PC-3 (cell line): Measurements from ENCODE around the gene ATN1. TPM values are rescaled to one million over a fixed set of nuclear protein-coding genes. Genes with fewer than 3 reads are reported as not detected.

Source experiments
- ATAC-seq: fragments of 200-7000 bp; cut with Tn5 transposase; 2 replicates; pipeline ENCODE4 v1.9.1; 2020; ENCODE audit warnings: mild to moderate bottlenecking, moderate library complexity
- BruUV-seq: library from RNA; stranded (reverse); fragments of 400-500 nt; replicated peaks from 2 replicates; lab custom pipeline; 2021; lab: Mats Ljungman, UMichigan
- CTCF ChIA-PET: fragments of 300-600 bp; sonication (Branson Sonifier 250); formaldehyde crosslinking; loops from one replicate; lab custom pipeline; 2022; ENCODE audit warnings: antibody characterized with exemption; lab: Charles Lee
- POLR2A ChIA-PET: fragments of 300-600 bp; sonication (Branson Sonifier 250); formaldehyde crosslinking; loops from one replicate; lab custom pipeline; 2022; ENCODE audit warnings: antibody characterized with exemption; ENCODE audit not compliant: unreplicated experiment; lab: Charles Lee
- DNase-seq: peaks from one replicate; pipeline ENCODE4 v3.0.0-alpha.2; 2015
- H2AFZ ChIP-seq: fragments of 300-600 bp; sonication (generic); 2 replicates; pipeline ENCODE4 v1.6.0; 2016; ENCODE audit warnings: antibody characterized with exemption, low read length
- H3F3A ChIP-seq: fragments of 300-600 bp; sonication (generic); one replicate; pipeline ENCODE4 v1.6.0; 2017; ENCODE audit warnings: antibody characterized with exemption, low read length, control low read depth, mild to moderate bottlenecking; ENCODE audit not compliant: unreplicated experiment
- H3K27ac ChIP-seq: fragments of 300-600 bp; sonication (generic); 2 replicates; pipeline ENCODE4 v1.5.1; 2016; ENCODE audit warnings: mild to moderate bottlenecking, low read length
- H3K27me3 ChIP-seq: fragments of 300-600 bp; sonication (generic); 2 replicates; pipeline ENCODE4 v1.6.1; 2016; ENCODE audit warnings: low read length, mixed read lengths
- H3K36me3 ChIP-seq: fragments of 300-600 bp; sonication (generic); 2 replicates; pipeline ENCODE4 v1.6.1; 2016; ENCODE audit warnings: low read depth, mixed run types, low read length, mixed read lengths
- H3K4me1 ChIP-seq: fragments of 300-600 bp; sonication (generic); 2 replicates; pipeline ENCODE4 v1.5.1; 2016; ENCODE audit warnings: low read length; ENCODE audit not compliant: insufficient read depth
- H3K4me2 ChIP-seq: fragments of 300-600 bp; sonication (generic); 2 replicates; pipeline ENCODE4 v1.6.0; 2016; ENCODE audit warnings: low read length
- H3K4me3 ChIP-seq: fragments of 300-600 bp; sonication (generic); 2 replicates; pipeline ENCODE4 v1.5.1; 2016; ENCODE audit warnings: mild to moderate bottlenecking, low read length, mixed read lengths
- H3K79me2 ChIP-seq: fragments of 300-600 bp; sonication (generic); 2 replicates; pipeline ENCODE4 v1.6.1; 2017; ENCODE audit warnings: low read length, mixed read lengths
- H3K9ac ChIP-seq: fragments of 300-600 bp; sonication (generic); 2 replicates; pipeline ENCODE4 v1.6.0; 2016; ENCODE audit warnings: mild to moderate bottlenecking, low read length
- H3K9me2 ChIP-seq: fragments of 300-600 bp; sonication (generic); replicated peaks from 2 replicates; pipeline ENCODE4 v1.6.1; 2016; ENCODE audit warnings: mixed run types, low read length, mixed read lengths
- H3K9me3 ChIP-seq: fragments of 300-600 bp; sonication (generic); 2 replicates; pipeline ENCODE4 v1.6.1; 2016; ENCODE audit warnings: low read length, mixed read lengths
- H4K20me1 ChIP-seq: fragments of 300-600 bp; sonication (generic); 2 replicates; pipeline ENCODE4 v1.6.1; 2016; ENCODE audit warnings: low read length, mixed read lengths
- CTCF ChIP-seq: fragments of 300-600 bp; sonication (generic); conservative IDR thresholded peaks from 2 replicates; pipeline ENCODE4 v1.5.1; 2017; ENCODE audit warnings: antibody characterized with exemption, low read depth, mild to moderate bottlenecking, low read length
- EZH2 ChIP-seq: fragments of 300-600 bp; sonication (generic); IDR thresholded peaks from one replicate; pipeline ENCODE4 v1.6.1; 2017; ENCODE audit warnings: antibody characterized with exemption, mild to moderate bottlenecking, low read length; ENCODE audit not compliant: unreplicated experiment
- EZH2phosphoT487 ChIP-seq: fragments of 300-600 bp; sonication (generic); IDR thresholded peaks from 2 replicates; pipeline ENCODE4 v1.6.1; 2018; ENCODE audit warnings: mild to moderate bottlenecking, antibody characterized with exemption, low read length, borderline replicate concordance
- intact Hi-C: fragments of 100-400 bp; cut with micrococcal nuclease; formaldehyde crosslinking; loops from 2 replicates; pipeline ENCODE4 v1.9.0; 2023
- total RNA-seq: library from RNA; depleted of rRNA; stranded (reverse); fragments of >200 nt; gene quantifications from 2 replicates; pipeline ENCODE4 v1.2.3, GENCODE V29; 2014

Gene ATN1
- total RNA-seq, 1 experiment from 2014 or later, result 11.6 TPM

- Histone ChIP-seq H3K9me2 (no peaks in the 10 kb centered on the region), H3K9me3 (no peaks in the 10 kb centered on the region), H3F3A (no peaks in the 10 kb centered on the region), H3K27me3 (no peaks in the 10 kb centered on the region), H2AFZ (no peak overlapping the region), H3K36me3 (no peaks in the 10 kb centered on the region), H3K4me3 (no peak overlapping the region), H3K79me2 (no peaks in the 10 kb centered on the region), H3K4me1 (peaks cover 14% of the 10 kb centered on the region), H3K9ac (no peak overlapping the region), H4K20me1 (no peaks in the 10 kb centered on the region), H3K4me2 (no peak overlapping the region), H3K27ac (no peak overlapping the region)
- TF ChIP-seq EZH2phosphoT487, result no peak
- TF ChIP-seq CTCF, result no peak
- no peak for TF ChIP-seq EZH2
- BruUV-seq, result no TSS peak
- intact Hi-C loops, result no loop called here
- ChIA-PET POLR2A (no interaction called here), CTCF (no interaction called here)
- no peak for ATAC-seq
- no peak for DNase-seq
Measured at GRCh38 chr12:6959058-6959804, 31.5 kb downstream of the ATN1 start.

DNA sequence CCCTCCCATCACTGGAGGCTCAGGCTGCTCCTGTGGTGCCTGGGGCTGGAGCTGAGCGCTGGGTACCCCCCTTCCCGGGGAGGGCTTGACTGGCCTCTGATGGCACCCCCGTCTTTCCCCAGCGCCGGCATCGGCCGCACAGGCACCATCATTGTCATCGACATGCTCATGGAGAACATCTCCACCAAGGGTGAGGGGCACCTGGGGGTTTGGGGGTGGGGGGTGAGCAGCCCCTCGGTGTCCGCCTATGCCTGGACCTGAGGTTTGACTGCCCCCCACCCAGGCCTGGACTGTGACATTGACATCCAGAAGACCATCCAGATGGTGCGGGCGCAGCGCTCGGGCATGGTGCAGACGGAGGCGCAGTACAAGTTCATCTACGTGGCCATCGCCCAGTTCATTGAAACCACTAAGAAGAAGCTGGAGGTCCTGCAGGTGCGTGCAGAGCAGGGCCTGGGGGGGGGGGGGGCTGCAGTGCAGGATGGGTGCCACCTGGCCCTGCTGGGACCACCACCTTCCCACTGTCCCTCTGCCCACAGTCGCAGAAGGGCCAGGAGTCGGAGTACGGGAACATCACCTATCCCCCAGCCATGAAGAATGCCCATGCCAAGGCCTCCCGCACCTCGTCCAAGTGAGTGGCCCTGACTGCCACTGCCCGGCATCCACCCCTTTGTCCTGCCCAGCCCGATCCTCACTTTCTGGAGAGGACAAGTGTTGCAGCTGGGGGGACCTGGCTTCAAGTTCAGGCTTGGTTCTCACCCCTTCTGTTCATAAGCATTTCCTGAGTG lies 32.2 kb downstream of the ATN1 start:
- Histone ChIP-seq H3K9me3 (no peaks in the 10 kb centered on the region), H3K79me2 (no peaks in the 10 kb centered on the region), H3K27me3 (no peaks in the 10 kb centered on the region), H4K20me1 (no peaks in the 10 kb centered on the region), H3K4me1 (peaks cover 14% of the 10 kb centered on the region), H3F3A (no peaks in the 10 kb centered on the region), H3K36me3 (peaks cover 3% of the 10 kb centered on the region; the same call in 1 of the 2 replicates), H3K27ac (no peak overlapping the region), H3K4me2 (no peak overlapping the region), H3K9me2 (no peaks in the 10 kb centered on the region), H3K4me3 (no peak overlapping the region), H3K9ac (no peak overlapping the region), H2AFZ (no peak overlapping the region)
- TF ChIP-seq CTCF, result no peak
- no peak for TF ChIP-seq EZH2
- no peak for TF ChIP-seq EZH2phosphoT487
- ChIA-PET POLR2A (no interaction called here), CTCF (interaction anchor here (1.5 to 2.5 kb wide), 2 partner anchors 14 to 16 kb away, joined by 6 to 10 read pairs; partner anchors contain the start of genes C12orf57 and RNU7-1)
- DNase-seq (no peak), ATAC-seq (no peak)
- intact Hi-C loops, result no loop called here
- no TSS peak for BruUV-seq
